Activated CD8-positive, alpha-beta memory T cell treated with anti-CD3 and anti-CD28 coated beads, Interleukin-2, amount 50 U/mL, for 1 hour (primary cell): ENCODE results near the gene ARFGAP1.

Experiments used
- DNase-seq: peaks from one replicate; pipeline ENCODE4 v3.0.0-alpha.2; 2020; ENCODE audit errors: extremely low read depth

The ARFGAP1 gene

DNA sequence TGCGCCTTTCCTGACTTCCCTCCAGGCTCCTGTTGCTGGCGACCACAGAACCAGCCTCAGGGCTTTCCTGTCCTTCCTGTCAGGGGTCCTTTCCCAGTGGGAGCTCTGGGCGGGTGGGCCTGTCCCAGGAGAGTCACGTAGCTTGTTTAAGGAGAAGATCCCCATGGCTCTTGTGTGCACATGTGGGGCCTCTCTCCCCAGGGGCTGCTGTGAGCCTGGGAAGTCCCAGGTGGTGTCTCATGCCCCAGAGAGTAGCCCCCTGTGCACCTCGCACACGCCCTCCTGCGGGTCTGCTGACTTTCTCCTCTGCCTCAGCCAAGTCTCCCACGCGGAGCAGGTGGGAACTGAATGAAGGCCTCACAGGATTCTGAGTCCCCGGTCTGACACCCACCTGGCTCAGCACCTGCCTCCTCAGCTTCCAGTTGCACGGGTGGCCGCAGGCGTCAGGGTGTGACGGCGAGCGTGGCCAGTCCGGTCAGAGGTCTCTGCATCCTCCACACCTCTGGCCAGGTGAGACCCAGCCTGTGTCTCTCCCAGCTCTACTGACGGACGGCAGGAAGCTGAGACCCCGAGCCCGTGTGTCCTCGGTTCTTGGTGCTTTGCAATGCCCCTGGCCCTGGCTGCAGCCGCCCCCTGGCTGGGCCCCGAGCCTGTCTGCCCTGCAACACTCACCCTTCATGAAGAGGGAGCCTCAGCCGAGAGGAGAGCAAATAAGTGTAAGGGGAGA lies 12.7 kb upstream of the ARFGAP1 start:
- DNase-seq, result no peak

DNA sequence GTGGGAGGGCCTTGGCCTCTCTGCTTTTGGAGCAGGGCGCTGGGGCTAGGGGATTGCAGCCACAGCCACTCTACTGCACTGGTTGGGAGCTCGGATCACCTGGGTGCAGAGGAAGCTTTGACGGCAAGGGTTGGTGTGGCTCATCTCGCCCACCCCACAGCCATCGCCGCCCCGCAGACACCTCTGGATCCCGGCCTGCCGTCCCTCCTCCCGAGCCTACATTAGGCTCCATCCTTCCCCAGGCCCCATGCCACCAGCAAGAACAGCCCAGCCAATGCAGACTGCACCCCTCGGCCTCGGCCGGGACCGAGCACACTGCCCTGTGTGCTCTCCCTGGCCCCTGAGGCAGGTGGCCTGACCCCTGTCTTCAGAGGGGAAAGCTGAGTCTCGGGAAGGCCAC lies 12.1 kb upstream of the ARFGAP1 start:
- DNase-seq, result no peak

DNA sequence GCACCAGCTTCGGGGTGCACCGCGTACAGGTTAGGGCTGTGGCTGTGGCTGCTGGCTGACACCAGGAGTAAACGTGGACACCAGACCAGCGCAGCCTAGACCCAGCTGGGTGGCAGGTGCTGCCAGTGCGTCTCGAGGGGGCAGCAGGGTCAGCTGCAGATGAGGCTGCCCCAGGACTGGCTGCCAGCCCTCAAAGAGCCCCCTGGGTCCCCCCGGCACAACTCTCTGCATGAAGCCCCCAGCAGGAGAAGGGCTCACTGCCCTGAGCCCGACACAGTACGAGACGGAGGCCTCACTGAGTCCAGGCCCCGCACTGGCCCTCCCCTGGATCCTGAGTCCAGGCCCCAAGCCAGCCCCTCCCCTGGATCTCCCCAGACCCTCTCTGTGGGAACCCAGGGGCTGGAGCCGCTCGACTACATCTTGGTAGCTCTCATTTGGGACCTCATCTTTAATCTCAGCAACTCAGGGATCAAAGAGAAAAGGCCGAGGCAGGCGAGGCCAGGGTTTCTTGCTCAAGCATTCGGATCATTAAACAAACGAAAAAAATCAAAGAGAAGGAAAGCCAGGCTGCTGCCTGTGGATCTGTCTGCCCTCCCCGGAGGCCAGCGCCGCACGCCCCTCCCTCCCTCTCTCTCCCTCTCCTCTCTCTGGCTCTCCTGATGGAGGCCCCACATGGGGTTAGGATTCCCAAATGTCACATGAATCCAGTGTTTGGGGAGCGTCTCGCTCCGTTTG lies 11.4 kb upstream of the ARFGAP1 start:
- no peak for DNase-seq

DNA sequence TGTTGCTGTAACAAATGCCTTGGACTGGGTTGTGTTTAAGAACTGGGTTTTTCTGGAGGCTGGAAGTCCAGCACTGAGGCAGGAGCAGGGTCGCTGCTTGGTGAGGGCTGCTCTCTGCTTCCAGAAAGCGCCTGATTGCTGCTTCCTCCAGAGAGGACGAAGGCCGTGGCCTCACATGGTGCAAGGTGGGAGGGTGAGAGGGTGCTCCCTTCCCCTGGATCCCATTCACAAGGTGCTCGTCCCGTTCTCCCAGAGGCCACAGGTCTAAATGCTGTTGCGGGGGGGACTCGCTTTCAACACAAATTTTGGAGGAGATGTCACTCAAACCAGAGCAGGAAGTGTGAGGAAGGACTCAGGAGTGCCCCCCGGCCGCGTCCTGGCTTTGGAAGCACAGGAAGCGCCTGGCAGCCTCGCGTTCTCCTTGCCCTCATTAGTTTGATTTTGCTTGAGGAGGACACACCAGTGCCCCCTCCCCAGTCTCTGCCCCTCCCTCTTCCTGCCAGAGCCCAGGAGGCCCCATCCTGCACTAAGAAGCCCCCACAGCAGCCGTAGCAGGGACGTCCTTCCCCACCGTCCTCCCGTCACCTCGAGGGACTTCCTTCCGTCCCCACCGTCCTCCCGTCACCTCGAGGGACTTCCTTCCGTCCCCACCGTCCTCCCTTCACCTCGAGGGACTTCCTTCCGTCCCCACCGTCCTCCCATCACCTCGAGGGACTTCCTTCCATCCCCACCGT lies 10.7 kb upstream of the ARFGAP1 start:
- no peak for DNase-seq

DNA sequence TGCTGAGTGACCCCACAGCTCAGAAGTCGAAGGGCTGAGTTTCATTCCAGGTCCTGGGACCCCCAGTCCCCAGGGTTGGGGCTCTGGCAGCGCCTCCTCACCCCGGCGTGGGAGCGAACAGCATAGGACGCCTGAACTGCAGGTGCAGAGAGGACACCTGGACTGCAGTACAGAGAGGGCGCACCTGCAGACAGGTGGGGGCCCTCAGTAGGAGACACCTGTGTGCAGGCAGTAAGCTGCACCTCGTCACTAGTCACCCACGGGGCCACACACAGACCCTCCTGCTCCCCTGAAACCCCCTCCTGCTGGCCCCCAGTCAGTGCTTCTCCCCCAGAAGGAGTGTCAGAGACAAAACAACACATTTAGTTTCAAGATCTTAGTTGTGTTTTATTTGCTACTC lies 9.8 kb upstream of the ARFGAP1 start:
- DNase-seq, result no peak

DNA sequence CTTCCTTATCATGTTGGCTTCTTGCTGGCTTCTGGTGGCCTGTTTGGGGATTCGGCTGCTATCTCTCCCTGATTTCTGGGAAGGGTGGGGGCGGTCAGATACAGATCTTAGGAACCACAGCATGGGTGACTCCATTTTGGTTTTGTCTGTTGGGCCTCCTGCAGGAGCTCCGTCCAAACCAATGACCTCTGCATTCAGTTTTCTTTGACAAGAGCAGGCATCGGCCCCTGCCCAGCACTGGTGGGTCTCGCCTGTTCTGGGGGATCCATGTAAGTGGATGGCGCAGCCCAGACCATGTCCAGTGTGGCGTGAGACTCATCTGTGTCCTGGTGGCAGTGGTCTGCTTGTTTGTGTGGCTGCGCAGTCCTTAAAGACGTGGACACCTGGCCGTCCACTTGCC lies 8.6 kb upstream of the ARFGAP1 start:
- DNase-seq, result no peak

DNA sequence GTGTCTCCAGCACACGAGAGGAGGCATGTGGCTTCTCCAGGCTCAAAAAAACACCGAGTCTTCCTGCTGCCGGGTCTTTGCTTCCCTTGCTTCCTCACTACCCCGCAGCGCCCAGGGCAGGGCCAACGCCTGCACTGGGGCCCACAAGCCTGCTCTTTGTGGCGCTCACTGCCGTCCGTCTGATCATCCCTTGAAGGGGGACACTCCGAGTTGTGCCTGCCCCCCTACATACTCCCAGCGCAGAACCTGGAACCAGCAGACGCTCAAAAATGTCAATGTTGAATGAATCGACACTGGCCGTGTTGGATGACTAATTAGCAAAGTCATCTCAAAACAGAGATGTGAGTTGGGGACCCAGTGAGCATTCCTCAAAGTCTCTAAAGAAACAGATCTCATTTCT lies 8.1 kb upstream of the ARFGAP1 start:
- DNase-seq, result no peak

DNA sequence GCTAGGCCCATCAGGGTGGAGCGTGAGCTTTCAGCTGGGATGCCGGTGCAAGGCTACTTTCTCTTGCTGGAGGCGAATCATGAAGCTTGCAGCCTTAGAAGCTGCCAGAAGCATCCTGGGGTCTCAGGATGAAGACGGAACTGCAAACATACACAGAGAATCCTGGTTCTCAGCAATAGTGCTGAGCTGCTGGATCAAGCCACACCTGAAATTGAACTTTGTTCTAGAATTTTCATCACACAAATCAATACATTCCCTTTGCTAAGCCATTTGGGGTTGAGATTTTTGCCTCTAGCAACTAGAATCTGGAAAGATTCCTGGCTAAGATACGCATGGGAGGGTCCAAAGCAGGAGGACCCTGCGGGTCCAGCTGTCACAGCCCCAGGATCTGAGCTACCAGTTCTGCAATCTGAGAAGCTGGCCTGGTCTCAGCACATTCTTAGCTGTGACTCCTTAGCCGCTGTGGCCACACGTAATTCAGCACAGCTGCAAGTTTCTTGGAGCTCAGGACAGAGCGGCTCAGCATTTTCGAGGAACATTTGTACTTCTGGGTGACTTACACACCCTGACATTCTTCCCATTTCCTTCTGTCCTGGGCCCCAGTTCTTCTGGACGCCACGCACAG lies 6.6 kb upstream of the ARFGAP1 start:
- no peak for DNase-seq

DNA sequence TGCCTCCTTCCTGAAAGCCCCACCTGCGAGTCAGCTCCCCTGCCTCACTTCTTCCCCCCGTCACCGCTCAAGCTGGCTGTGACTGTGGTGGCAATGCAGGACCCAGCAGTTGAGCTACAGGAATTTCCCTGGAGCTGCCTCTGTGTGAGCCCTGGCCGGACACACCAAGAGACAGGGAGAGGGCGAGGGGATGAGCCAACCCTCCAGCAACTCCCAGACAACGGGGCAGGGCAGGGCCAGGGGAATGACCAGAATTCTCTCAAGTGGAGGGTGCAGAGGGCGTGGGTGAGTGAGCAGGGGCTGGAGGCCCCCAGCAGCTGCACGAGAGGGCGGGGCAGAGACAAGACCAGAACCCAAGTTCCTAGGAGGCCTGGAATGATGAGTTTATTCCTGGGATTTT lies 4.9 kb upstream of the ARFGAP1 start:
- DNase-seq, result no peak

DNA sequence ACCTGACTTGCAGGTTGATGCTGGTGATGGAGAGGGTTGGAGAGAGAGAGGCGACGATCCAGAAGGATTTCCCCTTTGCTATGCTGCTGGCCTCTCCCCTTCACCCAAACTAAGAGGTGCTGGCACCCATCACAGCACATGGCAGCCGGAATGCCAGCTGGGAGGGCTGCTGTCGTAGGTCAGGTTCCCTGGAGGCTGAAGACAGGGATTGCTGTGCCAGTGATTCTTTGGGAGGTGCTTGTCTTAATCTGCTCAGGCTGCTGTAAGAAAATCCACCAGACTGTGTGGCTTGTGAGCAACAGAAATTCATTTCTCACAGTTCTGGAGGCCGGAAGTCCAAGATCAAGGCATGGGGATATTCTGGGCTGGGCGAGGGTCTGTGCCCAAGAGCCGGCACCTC lies 4.4 kb upstream of the ARFGAP1 start:
- no peak for DNase-seq

DNA sequence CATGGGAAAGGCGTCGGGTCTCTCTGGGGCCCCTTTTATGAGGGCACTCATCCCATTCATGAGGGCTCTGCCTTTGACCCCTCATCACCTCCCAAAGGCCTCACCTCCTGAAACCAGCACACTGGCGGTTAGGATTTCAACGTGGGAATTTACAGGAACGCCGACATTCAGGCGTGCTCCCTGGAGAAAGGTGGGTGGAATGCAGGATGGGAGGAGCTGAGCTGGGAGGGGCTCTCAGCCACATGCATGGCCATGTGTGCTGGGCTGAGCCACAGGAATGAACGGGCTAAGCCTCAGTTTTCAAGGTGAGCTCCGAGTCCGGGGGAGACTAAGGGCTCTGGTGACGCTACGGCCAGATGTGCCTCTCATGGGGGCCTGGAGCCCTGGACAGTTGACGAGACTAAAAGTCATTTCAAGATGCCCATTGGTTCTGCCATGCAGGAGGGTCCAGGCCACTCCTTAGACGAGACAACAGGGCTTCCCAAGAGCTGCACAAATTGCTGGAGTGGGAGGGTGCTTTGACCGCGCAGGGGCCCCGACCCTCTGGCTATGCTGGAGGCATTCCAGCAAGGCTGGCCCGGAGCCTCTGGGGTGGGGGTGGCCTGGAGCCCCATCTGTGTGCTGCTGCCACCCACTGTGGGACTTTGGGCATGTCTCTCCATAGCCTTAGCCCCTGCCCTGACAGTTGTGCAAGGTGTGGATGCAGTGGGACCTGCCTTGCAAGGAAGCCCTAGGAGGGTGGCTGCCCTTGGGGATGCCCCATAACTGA lies 3.8 kb upstream of the ARFGAP1 start:
- DNase-seq, result no peak

DNA sequence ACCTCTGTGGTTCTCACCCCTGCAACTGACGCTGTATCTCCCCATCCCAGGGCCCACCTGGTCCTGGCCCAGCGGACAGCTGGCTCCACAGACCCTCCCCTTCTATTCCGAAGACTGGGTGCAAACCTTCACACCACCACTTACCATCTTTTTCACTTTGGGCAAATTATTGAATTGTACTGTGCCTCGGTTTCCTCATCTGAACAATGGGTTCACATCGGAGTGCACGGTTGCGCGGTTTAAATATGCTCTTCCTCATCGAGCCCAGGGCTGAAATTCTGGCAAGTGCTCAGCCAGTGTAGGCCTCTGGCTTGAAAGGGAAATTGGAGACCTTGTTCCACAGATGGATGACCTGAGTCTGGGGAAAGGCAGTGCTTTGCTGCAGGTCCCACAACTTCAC lies 2.9 kb upstream of the ARFGAP1 start:
- DNase-seq, result no peak

DNA sequence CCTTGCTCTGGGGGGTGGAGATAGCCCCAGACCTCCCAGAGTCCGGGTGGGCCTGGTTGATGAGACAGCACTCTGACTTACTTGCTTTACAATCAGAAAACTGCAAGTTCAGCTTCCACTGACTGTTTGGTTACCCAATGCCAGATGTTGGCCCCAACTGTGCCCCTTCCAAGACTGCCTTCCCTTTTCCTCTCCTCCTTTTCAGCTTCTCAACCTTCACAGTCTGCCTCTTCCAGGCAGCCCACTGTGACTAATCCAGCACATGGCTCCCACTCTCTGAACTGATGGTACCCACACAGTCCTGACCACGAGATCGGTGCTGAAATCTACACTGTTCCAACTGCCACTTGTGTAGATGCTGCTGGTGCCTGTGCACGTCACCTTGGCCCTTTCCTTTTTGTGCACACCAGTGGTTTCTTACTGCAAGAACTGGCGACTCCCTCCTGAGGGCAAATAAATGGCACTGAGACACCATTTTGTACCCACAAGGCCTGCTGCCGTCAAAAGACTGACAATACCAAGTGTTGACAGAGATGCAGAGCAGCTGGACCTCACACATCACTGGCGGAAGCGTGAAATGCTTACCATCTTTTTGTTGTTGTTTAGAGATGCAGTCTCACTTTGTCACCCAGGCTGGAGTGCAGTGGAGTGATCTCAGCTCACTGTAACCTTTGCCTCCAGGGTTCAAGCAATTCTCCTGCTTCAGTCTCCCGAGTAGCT lies 1.8 kb upstream of the ARFGAP1 start:
- DNase-seq, result no peak

DNA sequence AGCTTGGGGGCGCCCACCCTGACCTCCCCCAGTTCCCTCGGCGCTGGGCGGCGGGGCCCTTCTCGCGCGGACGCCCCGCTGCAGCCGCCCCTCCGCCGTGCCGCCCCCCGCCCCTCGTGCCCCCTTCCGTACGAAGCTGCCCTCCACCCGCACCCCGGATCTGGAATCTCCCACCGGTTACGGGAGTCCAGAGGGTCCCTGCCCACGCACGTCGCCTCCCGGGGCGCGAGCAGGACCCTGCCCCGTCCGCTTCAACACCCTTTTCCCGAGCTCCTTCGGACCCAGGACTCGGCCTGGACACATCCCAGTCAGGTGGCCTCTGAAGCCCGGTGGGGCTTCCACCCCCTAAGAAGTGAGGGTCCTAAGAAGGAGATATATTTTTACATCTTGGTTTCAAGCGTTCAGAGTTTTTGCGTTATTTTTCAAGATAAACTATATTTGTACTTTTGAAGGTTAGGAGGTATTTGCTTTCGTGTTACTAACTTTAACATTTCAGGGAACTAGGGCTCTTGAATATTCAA lies 506 bp downstream of the ARFGAP1 start:
- DNase-seq, result no peak

DNA sequence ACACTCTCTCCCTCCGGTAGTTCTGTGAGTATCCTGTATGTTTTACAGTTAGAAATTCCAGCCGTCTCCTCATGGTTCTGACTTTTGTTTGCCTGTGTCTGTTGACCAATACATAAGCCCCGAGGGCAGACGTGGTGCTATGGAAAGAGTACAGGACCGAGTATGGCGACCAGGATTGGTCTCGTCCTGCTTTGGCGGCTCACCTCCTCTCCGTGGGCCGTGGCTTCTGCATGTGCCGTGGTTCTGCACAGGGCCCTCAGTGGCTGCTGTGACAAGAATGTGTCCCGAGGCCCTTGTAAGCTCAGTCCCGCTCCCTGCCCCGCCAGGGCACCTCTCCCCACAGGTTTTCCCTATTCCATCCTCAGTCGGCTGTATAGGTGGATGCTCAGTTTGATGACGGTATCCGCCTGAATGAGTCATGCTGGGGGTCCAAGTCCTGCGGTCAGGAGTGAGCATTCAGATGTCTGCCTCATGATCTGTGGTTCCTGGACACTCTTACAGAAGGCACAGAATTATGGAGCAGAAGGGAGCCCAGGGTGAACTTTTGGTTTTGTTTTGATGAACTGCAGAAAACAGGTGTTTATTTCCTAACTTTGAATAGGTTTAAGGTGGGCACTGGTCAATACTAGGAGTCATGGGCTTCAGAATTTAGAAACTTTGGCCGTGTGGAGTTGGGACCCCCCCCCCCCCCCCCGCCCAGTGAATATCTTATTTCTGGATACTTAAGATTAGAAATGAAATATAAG lies 1.2 kb downstream of the ARFGAP1 start:
- no peak for DNase-seq

DNA sequence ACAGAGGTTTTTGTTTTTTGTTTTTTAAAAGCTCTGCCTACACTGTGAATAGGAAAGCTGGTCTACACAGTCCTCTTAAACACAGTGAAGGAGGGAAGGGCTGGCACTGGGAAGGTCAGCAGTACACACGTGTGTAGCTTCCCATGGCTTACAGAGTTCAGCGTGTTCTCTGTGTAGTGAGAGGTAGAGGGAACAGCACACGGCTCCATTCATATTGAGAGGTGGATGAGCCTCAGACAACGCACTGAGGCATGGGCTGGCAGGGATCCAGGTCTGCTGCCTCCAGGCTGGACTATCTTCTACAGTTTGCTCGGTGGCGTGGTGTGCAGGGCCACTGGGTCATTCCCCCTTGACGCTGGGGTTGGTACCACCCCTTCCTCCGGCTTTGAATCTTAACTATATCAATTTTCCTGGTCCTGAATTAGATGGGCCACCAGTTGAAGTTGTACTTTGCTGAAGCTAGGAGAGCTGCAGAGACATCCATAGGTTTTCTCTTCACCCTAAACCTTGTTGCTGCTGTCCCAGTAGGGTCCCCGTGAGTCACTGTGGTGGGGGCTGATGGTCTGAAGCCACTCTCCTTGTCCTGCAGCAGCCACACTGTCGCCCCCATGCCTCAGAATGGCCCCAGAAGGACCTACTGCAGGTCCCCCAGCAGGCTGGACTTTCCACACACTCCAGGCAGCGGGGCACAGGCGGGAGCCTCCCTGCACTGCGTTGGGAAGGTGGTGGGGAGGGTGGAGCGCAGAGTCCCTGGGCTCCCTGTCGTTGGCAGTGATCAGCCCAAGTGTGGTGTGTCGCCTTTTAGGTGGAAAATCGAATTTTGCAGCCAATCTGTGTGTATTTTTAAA lies 2.0 kb downstream of the ARFGAP1 start:
- no peak for DNase-seq

DNA sequence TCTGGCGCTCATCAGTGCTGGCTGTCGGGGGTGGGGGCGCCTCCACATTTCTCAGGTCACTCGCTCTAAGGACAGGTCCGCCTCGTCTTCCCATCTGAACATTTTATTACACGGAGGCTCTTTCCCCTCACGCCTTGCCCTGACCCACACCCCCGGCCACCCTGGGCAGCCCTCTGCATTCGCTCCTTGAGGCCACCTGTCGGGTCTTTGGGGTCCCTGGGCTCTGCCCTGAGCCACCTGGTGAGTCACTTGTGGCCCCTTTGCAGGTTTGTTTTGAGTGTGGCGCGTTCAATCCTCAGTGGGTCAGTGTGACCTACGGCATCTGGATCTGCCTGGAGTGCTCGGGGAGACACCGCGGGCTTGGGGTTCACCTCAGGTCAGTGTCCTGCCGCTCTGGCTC lies 3.2 kb downstream of the ARFGAP1 start:
- DNase-seq, result no peak

DNA sequence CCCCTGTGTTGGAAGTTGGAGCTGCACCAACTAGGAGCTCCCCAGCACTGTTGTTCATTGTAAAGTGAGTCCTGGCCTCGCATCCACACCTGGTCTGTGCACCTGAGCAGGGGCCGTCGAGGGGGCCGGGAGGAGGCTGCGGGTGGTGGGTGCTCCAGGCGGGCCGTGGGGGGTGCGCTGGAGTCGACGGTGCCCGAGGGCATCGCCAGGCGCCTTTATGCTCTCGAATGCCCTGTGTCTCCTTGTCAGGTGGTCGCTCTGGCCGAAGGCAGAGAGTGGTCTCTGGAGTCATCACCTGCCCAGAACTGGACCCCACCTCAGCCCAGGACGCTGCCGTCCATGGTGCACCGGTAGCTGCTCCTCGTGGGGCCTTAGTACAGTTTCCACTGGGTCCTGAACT lies 4.3 kb downstream of the ARFGAP1 start:
- DNase-seq, result no peak
